Measurements from ENCODE around the gene HSF2BP.

HSF2BP gene

DNA sequence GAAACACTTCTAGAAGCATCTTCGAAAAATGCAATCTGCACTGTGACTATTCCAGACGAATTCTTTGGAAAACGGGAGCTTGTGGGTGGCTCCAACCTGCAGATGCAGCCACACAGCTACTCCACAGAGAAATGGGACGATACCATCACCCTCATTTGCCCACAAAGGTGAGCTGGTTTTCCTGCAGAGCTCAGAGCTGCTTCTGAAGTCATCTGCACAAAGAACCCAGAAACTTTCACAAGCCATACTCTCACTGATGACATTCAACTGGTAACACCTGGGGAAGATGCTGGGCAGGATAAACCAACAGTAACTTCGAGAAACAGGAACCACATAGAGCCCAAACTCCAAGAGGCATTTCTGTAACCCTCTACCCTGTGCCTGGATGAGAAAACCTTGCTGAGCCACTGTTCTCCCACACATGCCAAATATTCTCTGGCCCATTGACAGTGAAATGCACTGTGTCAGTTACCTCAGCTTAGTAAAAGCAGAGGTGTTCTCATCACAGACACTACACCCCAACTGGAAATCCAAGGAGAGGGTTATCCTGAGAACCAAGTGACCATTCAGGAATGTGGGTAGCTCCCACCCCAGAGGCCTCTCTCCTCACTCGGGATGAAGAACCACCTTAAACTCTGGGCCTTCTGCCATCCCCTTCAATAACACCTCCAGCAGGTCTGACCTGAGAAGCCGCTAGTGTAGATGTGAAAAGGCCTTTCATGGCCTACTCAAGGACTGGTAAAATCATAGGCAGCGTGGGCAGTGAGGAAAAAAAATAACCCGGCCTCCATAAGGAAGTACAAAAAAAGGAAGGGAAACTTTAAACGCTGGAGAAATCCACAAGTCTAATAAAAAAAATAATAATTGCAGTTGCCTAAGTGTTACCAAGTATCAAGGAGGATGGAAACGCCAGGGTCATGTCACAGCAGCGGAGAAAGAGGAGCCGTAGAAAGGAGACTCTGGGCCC lies 56.7 kb downstream of the HSF2BP start:
- no peak overlapping the region for H3K4me3 ChIP-seq (ENCODE audit: low read depth, low read length)
- TF ChIP-seq, protein P1, sequence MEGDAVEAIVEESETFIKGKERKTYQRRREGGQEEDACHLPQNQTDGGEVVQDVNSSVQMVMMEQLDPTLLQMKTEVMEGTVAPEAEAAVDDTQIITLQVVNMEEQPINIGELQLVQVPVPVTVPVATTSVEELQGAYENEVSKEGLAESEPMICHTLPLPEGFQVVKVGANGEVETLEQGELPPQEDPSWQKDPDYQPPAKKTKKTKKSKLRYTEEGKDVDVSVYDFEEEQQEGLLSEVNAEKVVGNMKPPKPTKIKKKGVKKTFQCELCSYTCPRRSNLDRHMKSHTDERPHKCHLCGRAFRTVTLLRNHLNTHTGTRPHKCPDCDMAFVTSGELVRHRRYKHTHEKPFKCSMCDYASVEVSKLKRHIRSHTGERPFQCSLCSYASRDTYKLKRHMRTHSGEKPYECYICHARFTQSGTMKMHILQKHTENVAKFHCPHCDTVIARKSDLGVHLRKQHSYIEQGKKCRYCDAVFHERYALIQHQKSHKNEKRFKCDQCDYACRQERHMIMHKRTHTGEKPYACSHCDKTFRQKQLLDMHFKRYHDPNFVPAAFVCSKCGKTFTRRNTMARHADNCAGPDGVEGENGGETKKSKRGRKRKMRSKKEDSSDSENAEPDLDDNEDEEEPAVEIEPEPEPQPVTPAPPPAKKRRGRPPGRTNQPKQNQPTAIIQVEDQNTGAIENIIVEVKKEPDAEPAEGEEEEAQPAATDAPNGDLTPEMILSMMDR (IDR thresholded peaks at IDR 0.05; ENCODE audit: low read depth, low read length): no peak

DNA sequence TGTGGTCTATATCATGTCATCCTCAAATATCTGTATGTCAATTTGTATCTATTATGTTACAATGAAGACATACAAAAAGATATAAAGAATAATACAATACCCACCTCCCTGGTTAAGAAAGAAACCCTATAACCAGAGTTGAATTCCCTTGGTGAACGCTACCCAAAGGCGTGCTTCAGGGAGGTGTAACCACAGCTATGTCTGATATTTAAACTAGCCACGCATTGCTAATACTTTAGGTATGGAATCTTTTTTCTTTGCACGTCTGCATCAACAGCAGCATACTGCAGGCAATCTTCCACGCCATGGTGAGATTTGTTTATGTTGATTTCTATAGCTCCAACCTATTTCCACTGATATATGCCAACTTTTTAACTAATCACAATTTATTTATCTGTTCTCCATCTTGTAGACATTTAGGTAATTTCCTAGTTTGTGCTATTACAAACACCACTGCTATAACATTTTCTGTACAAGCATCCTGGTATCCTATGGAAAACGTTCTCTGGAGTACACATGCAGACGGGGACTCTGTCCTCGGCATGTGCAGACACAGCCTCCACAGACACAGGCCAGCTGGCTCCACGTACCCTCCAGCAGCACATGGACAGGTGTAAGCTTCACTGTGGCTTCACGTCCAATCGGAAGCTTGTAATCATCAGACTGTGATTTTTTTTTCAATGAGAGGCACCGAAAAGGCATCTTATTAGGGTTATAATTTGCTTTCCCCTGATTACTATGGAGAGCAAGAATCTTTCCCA lies 58.5 kb downstream of the HSF2BP start:
- peak overlapping the region; percentile 29; the same call in 1 of the 2 replicates for H3K4me3 ChIP-seq (ENCODE audit: low read depth, low read length)
- TF ChIP-seq, protein P1 (IDR thresholded peaks at IDR 0.05; ENCODE audit: low read depth, low read length): no peak

DNA sequence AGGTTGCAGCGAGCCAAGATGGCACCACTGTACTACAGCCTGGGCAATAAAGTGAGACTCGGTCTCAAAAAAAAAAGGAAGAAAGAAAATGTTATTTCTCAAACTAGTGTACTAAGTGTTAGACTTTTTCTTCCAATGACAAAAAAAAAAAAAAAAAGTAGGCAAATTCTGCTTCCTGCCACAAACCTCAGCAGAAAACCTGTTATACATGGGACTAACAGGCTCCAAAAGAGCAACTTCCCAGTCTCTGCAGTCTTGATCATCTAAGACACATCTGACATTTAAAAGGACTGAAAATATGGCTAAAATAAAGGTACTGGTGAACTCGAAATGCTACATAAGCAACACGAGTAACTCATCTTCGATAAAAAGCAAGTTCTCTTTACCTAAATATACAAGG lies 59.6 kb downstream of the HSF2BP start:
- TF ChIP-seq, protein P1 (IDR thresholded peaks at IDR 0.05; ENCODE audit: low read depth, low read length): no peak
- H3K4me3 ChIP-seq (ENCODE audit: low read depth, low read length): no peak overlapping the region

DNA sequence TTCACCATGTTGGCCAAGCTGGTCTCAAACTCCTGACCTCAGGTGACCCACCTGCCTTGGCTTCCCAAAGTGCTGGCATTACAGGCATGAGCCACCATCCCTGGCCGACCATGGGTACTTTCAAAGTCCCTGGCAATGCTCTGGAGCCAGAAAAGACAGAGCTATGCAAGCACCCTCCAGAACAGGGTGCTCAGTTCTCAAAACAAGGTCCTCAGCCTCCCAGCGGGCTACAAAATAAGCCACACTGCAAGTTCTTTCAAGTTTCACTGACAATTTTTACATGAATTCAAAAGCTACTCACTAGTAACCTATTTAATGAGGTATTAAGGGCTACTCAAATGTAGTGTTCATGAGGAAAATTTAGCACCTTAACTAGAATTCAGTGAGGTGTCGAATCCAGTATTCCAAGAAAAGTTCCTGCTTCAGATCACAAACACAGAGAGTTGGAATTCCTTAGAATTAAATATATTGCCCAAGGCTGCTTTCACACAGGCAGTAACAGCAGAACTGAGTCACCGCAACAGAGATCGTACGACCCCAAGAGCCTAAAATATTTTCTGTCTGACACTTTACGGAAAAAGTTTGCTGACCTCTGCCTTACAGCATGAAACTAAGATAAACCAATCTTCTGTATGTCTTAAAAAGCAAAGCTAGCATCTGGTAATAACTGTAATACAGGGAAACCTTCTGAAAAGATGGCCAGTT lies 60.7 kb downstream of the HSF2BP start:
- no peak overlapping the region for H3K4me3 ChIP-seq (ENCODE audit: low read depth, low read length)
- TF ChIP-seq, protein P1 (IDR thresholded peaks at IDR 0.05; ENCODE audit: low read depth, low read length): no peak

DNA sequence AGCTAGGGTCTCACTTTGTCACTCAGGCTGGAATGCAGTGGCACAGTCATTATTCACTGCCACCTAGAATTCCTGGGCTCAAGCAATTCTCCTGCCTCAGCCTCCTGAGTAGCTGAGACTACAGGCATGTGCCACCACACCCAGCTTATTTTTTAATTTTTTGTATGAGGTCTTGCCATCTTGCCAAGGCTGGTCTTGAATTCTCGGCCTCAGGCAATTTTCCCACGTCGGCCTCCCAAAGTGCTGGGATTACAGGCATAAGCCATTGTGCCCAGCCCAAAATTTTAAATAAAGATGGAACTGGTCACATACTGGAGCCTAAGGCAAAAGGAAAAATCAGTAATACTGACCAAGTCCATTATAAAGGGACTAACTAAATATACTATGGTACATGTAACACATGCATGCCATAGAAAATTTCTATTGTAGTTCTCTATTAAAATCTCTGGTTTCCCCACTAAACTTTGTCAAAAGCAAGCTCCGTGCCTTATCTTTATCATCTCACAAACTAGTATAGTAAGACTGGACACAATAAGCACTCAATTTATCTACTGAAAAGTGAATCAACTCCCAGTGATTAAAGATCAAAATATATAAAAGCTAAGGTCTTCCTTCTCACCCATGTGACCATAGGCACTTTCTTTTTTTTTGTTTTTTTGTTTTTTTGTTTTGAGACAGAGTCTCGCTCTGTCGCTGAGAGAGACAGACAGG lies 61.6 kb downstream of the HSF2BP start:
- TF ChIP-seq, protein P1 (IDR thresholded peaks at IDR 0.05; ENCODE audit: low read depth, low read length): no peak
- no peak overlapping the region for H3K4me3 ChIP-seq (ENCODE audit: low read depth, low read length)

DNA sequence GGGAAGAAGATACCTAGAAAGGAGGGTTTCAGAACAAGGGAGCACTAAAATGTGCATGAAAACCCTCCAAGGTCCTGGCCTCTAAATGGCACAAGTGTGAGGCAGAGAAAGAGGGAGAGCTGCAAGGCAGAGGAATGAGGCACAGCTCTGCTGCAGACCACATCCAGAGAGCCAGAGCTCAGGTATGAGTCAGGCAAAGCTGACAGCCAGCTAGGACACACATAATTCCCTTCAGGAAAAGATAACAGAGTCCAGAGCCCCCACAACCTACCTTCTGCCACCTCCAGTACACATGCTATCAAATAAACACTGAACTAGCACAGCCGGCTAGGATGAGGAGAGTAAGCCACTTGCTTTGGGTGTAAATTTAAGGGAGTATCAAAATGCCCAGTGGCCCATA lies 62.2 kb downstream of the HSF2BP start:
- TF ChIP-seq, protein P1 (IDR thresholded peaks at IDR 0.05; ENCODE audit: low read depth, low read length): no peak
- no peak overlapping the region for H3K4me3 ChIP-seq (ENCODE audit: low read depth, low read length)

All from WI38 (cell line).